ENCODE measurements around the gene LEMD1.

LEMD1 gene

GRCh38 chr1:205351984-205352713, 69.7 kb downstream of the LEMD1 start:
- DNase-seq, result no peak

- no peak for DNase-seq
Measured at GRCh38 chr1:205350691-205351141, 71.1 kb downstream of the LEMD1 start.

GRCh38 chr1:205350124-205350523, 71.7 kb downstream of the LEMD1 start:
- no peak for DNase-seq

- peak in 2 of 3 donors; percentile 31 to 32 for DNase-seq
Measured at GRCh38 chr1:205348554-205349487, 73.0 kb downstream of the LEMD1 start.

- peak in 1 of 3 donors; percentile 23 for DNase-seq
Measured at GRCh38 chr1:205346956-205347574, 74.8 kb downstream of the LEMD1 start.

GRCh38 chr1:205345761-205346160, 76.1 kb downstream of the LEMD1 start:
- no peak for DNase-seq

- peak; percentile 47 to 70 (median 52) for DNase-seq
Measured at GRCh38 chr1:205344066-205344928, 77.6 kb downstream of the LEMD1 start.

GRCh38 chr1:205343431-205344065, 78.3 kb downstream of the LEMD1 start:
- DNase-seq, result peak; percentile 31 to 55 (median 38)

- no peak for DNase-seq
Measured at GRCh38 chr1:205342986-205343385, 78.9 kb downstream of the LEMD1 start.

GRCh38 chr1:205340676-205341075, 81.2 kb downstream of the LEMD1 start:
- DNase-seq, result peak in 2 of 3 donors; percentile 27 to 28

- DNase-seq, result peak in 2 of 3 donors; percentile 17 to 31
Measured at GRCh38 chr1:205339717-205340116, 82.1 kb downstream of the LEMD1 start.

GRCh38 chr1:205339197-205339702, 82.6 kb downstream of the LEMD1 start:
- DNase-seq, result no peak

- DNase-seq, result no peak
Measured at GRCh38 chr1:205338011-205338410, 83.8 kb downstream of the LEMD1 start.

- no peak for DNase-seq
Measured at GRCh38 chr1:205337481-205337880, 84.4 kb downstream of the LEMD1 start.

GRCh38 chr1:205335692-205336091, 86.2 kb downstream of the LEMD1 start:
- DNase-seq, result peak; percentile 81 to 93 (median 86)

GRCh38 chr1:205332015-205332791, 89.7 kb downstream of the LEMD1 start:
- DNase-seq, result no peak

Measured in suppressor macrophage treated with lipopolysaccharide for 1 hour (primary cell).